Measurements from ENCODE around the gene NOL3.

NOL3 gene

DNA sequence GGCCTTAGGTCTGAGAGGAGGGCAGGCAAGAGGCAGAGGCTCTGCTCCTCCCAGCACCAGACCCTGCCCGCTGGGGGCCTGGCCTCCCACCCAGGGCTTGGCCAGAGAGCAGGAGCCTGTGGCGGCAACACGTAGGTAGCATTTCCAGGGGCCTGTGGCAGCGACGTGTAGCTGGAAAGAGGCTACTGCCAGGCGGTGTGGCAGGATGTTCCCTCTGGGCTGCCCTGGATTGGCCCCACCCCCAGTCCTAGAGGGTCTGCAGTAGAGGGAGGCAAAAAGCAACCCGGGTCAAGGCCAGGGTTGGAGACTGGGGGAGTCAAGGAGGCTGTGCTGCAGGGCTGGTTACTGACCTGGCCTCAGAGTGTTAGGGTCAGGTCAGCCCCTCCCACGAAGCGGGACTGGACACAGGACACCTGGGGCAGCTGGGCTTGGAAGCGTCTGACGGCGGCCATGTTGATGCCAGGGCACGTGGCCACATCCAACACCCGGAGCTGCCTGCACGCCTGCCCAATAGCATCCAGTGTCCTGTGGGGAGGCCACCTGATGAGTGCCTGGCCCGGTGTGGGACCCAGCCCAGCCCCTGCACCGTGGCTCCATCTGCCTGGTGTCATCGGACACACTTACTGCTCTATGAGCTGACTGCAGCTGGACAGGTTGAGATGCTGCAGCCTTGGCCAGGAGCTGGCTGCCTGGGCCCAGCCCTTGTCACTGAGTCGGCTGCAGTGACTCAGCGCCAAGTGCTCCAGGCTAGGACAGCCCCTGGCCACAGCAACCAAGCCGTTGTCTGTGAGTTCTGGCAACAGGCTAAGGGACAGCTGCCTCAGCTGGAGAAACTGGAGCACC, 37.1 kb downstream of the NOL3 start:
- no peak for DNase-seq

DNA sequence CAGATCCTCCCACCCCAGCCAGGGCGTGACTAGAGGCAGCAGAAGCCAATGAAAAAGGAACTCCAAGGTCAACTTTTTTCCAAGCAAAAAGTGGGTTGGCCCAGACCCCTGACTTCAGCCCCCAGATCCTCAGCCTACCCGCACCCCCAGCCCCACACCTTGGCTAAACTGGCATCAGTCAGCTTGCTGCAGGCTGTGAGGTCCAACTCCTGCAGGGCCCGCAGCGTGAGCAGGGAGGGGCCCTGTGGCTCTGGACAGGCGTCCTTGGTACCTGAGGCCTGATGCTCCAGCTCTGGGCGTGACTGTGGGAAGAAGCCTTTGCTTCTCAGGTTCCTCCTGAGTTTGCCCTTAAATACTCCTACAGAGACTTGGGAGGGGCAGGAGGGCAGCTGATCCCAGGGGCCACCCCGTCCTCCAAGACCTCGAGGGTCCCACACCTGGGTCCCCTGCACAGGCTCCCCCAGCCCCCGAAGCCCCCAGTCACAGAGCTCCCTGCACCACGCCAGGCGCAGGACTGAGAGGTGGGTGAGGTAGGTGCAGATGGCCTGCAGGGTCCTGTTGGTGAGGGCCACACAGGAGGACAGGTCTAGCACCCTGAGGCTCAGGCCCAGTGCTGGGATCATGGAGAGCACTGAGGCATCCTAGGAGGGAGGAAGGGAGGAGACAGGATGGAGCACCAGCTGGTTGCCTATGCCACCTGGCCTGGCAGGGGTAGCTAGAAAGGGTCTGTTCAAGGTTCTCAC, 38.0 kb downstream of the NOL3 start:
- DNase-seq: no peak

GRCh38 chr16:67209565-67209964, 39.2 kb downstream of the NOL3 start:
- DNase-seq: no peak

DNA sequence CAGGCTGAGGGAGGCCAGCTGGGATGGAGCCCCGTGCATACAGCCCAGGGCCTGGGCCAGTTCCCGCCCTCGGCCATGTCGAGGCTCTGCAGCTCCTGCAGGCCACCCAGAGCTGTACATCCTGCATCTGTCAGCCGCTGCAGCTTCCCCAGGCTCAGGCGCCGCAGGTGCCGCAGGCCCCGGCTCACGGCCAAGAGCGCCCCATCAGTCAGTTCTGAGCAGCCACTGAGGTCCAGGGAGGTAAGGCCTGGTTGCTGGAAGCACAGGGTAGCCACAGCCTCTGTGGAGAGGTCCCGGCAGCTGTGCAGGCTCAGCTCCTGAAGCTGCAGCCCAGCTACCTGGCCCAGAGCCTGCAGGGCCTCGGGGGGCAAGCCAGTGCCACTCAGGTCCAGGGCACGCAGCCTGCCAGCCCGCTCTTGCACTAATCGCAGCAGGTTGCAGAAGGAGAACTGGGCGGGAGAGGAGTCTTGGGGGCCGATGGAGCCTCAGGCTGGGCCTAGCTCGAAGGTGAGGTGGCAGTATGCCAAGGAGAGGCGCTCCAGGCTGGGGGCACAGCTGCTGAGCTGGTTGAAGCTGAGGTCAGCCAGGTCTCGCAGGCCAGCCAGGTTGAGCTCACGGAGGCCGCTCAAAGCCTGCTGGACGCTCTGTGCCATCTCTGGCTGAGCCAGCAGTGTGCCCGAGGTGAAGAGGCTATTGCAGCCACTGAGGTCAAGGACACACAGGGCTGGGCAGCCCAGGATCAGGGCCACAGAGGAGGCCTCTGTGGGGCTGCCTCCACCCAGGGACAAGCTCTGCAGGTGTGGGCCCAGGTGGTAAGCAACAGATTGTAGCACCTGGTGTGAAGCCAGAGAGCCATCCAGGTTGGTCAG, 40.0 kb downstream of the NOL3 start:
- DNase-seq: no peak

- DNase-seq: no peak
These were observed 41.3 kb downstream of the NOL3 start for GRCh38 chr16:67211674-67212073.

DNA sequence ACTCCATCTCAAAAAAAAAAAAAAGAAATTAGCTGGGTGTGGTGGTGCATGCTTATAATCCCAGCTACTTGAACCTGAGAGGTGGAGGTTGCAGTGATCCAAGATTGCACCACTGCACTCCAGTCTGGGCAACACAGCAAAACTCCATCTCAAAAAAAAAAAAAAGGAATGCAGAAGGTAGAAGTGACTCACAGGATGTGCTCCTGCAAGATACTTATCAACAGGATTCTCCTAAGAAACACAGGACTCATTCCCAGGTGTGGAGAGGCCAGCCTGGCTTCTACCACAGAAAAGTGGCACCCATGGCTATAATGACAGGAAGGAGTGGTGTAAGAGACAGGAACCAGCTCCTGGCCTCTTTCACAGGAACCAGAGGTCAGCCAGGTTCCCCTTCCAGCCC, 42.4 kb downstream of the NOL3 start:
- DNase-seq: no peak

DNA sequence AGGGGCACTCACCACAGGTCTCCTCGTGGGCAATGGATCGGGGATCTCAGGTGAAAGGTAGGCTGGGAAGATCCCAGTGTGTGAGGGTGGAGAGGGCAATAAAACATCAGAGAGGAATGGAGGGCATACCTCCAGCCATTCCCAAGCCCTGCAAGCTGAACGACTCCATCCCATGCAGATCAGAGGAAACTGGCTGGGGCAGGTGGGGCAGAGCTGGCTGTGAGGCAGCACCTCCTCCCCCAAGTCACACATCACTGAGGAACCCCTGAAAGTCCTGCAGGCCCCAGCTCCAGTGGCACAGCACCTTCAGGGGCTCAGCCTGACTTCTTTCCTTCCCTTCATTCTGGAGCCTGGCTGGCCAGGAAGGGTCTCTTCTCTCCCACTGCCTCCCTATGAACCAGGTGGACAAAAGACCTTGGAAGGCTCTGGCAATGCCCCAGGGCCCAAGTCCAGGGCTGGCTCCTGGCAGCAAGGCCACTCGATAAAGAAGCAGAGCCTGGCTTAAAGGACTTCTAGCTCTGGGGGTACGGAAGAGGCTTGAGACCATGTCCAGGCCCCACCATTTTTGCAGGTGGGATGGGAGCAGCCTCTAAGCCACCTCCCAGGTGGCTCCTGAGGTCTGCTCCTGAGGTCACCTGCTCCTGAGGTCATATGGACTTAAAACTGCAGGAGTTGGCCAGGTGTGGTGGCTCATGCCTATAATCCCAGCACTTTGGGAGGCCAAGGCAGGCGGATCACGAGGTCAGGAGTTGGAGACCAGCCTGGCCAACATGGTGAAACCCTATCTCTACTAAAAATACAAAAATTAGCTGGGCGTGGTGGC, 43.1 kb downstream of the NOL3 start:
- DNase-seq: no peak

DNA sequence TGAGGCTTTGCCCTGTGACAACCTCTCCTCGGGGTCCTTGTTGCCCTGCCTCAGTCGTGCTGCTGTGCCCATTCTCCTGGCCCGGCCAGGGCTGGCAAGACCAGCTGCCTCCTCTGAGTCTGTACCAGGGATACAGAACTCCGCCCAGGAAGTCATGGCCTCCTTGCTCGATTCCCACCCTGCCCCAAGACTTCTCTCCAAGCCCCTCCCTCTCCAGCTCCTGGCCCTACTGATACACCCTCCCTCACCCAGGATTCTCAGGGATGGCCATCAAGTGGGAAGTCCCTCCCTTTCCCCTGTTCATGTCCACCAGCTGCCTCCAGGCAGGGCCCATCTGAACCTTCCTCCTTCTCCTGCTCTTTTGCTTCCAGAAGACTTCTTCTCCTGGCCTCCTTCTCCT, 45.4 kb downstream of the NOL3 start:
- no peak for DNase-seq

DNA sequence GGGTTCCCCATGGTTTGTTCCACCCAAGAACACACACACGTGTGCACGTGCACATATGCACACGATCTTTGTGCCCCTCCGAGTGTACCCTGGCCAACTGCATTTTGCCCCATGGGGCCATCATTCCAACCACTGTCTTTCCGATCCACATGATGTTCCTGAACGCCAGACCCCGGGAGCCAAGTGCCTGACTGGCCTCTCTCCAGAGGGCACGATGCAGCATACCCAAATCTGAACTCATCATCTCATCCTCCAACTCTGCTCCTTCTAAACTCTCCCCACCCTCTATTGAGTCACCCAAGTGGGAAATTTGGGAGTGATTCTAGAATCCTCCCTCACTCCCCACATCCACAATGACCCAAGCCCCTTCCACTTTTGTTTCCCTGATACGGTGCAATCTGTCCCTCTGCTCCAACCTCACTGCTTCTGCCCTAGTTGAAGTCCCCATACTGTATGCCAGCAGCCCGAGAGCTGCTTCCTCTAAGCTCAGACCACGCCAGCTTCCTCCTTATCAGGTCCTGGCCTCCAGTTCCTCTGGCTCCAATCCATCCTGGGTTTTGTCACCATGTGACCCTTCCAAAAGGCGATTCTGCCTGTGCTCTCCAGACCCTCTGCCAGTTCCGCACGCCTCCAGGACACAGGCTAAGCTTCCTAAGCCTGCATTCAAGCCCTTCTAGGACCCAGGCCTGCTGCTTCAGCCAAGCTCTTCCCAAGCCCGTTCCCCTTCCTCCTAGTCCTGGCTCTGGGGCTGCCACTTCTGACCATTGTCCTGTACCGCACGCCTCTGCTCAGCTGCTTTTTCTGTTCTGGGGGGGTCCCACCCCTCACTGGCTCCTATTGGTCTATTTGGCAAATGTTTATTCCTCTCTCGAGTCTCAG, 46.5 kb downstream of the NOL3 start:
- DNase-seq: no peak

- DNase-seq: no peak
These were observed 53.7 kb downstream of the NOL3 start for GRCh38 chr16:67223992-67224391.

Data from fibroblast of skin of right quadriceps (primary cell).